Measurements from ENCODE around the gene VCL.
A peak's percentile ranks its signal among the peaks of the same experiment; 100 is the strongest.

Gene VCL

GRCh38 chr10:73983096-73984047 is 14.5 kb upstream of the VCL start:
- DNase-seq (ENCODE audit: low read depth) = no peak
- no peak for TF ChIP-seq CTCF (IDR thresholded peaks at IDR 0.05; ENCODE audit: insufficient read depth, low read depth, low read length, missing control alignments)
- no peak overlapping the region for H3K4me3 ChIP-seq (ENCODE audit: low read depth, low read length)

GRCh38 chr10:73989594-73990150 is 8.2 kb upstream of the VCL start:
- no peak for TF ChIP-seq CTCF (IDR thresholded peaks at IDR 0.05; ENCODE audit: insufficient read depth, low read depth, low read length, missing control alignments)
- no peak overlapping the region for H3K4me3 ChIP-seq (ENCODE audit: low read depth, low read length)
- DNase-seq (ENCODE audit: low read depth) = no peak

GRCh38 chr10:73991203-73991883 is 6.6 kb upstream of the VCL start:
- no peak for TF ChIP-seq CTCF (IDR thresholded peaks at IDR 0.05; ENCODE audit: insufficient read depth, low read depth, low read length, missing control alignments)
- H3K4me3 ChIP-seq (ENCODE audit: low read depth, low read length) = no peak overlapping the region
- no peak for DNase-seq (ENCODE audit: low read depth)

GRCh38 chr10:73991884-73992245 is 6.1 kb upstream of the VCL start:
- peak; percentile 64 for DNase-seq (ENCODE audit: low read depth)
- no peak overlapping the region for H3K4me3 ChIP-seq (ENCODE audit: low read depth, low read length)
- no peak for TF ChIP-seq CTCF (IDR thresholded peaks at IDR 0.05; ENCODE audit: insufficient read depth, low read depth, low read length, missing control alignments)

GRCh38 chr10:73992899-73993788 is 4.8 kb upstream of the VCL start:
- H3K4me3 ChIP-seq (ENCODE audit: low read depth, low read length) = no peak overlapping the region
- no peak for DNase-seq (ENCODE audit: low read depth)
- TF ChIP-seq CTCF (IDR thresholded peaks at IDR 0.05; ENCODE audit: insufficient read depth, low read depth, low read length, missing control alignments) = no peak

- DNase-seq (ENCODE audit: low read depth) = no peak
- no peak for TF ChIP-seq CTCF (IDR thresholded peaks at IDR 0.05; ENCODE audit: insufficient read depth, low read depth, low read length, missing control alignments)
Measured at GRCh38 chr10:73995035-73995358, 2.9 kb upstream of the VCL start.

More at GRCh38 chr10:73995035-73995358, 2.9 kb upstream of the VCL start:
- H3K4me3 ChIP-seq (ENCODE audit: low read depth, low read length) = no peak overlapping the region

Data from GM12865 (cell line).